ENCODE measurements around the gene KPNB1. TPM values are rescaled to one million over a fixed set of nuclear protein-coding genes. Genes with fewer than 3 reads are reported as not detected.

Gene KPNB1
- total RNA-seq, 1 experiment from 2014 or later: 482 TPM

DNA sequence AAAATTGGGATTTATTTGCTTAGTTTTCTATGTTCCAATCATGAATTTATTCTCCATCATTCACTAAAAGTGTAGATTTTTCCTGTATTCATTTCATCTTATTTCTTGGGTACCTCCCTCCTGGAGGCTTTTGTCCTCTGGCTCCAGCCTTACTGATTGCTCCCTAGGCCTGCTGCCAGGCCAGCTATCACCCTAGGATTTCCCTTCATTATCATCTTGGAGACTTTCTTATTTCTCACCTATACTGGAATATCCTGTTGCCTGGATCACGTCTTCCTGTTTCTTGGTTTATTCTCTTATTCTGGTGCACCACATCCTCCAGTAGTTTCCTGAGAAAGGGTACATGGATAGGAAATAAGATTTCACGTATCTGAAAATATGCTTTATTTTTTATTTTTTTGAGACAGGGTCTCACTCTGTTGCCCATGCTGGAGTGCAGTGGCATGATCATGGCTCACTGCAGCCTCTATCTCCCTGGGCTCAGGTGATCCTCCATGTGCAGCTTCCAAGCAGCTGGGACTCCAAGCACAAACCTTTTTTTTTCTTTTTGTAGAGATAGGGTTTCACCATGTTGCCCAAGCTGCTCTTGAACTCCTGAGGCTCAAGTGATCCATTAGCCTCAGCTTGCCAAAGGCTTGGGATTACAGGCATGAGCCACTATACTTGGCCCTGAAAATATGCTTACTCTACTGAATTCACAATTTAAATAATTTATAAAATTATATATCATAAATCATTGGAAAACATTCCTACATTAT is 13.3 kb upstream of the KPNB1 start:
- no peak for DNase-seq (ENCODE audit: low read depth)

DNA sequence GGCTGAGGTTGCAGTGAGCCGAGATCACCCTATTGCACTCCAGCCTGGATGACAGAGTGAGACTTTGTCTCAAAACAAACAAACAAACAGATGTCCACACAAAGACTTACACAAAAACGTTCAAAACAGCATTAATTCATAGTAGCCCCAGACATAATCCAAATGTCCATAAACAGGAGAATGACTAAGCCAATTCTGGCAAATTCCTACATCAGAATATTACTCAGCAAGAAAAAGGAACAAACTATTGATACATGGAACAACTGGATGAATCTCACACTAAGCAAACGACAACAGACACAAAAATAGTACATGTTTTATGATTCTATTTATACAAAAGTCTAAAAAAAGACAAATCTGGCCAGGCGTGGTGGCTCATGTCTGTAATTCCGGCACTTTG is 10.8 kb upstream of the KPNB1 start:
- no peak for DNase-seq (ENCODE audit: low read depth)

DNA sequence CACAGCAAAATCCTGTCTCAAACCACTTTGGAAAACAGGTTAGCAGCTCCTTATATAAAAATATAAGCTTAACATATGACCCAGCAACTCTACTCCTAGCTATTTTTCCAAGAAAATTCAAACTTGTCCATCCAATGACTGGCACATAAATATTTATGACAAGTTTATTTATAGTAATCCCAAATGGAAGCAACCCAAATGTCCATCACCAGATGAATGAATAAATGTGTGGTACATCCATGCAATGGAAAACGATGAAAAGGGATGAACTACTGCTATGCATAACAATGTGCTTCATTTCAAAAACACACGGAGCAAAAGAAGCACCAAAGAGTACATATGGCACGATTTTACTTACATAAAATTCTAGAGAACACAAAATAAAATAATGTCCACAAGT is 9.6 kb upstream of the KPNB1 start:
- no peak for DNase-seq (ENCODE audit: low read depth)

DNA sequence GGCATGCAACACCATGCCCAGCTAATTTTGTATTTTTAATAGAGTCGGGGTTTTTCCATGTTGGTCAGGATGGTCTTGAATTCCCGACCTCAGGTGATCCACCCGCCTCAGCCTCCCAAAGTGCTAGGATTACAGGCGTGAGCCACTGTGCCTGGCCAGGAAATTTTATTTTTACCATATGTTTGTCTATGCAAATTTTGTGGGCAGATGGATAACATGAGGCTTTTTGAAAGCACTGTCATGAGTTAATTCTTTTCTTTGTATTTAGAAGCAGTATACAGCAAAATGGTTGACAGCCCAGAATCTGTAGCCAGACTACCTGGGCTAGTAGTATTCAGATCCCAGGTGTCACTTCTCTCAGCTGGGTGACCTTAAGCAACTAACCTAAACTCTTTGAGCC is 8.5 kb upstream of the KPNB1 start:
- no peak for DNase-seq (ENCODE audit: low read depth)

DNA sequence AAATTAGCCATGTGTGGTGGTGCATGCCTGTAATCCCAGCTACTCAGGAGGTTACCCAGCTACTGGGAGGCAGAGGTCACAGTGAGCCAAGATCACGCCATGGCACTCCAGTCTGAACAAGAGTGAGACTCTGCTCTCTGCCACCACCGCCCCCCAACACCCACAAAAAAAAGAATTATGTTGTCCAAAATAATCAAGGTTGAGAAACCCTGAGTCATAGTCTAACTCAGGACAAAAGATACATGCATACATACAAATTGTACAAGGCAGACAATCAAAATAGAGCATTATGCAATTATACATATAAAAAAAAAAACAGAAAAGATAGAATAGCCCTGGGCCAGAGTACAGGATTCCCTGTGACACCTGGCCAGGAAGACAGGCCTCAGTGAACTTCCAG is 6.6 kb upstream of the KPNB1 start:
- DNase-seq (ENCODE audit: low read depth): no peak

DNA sequence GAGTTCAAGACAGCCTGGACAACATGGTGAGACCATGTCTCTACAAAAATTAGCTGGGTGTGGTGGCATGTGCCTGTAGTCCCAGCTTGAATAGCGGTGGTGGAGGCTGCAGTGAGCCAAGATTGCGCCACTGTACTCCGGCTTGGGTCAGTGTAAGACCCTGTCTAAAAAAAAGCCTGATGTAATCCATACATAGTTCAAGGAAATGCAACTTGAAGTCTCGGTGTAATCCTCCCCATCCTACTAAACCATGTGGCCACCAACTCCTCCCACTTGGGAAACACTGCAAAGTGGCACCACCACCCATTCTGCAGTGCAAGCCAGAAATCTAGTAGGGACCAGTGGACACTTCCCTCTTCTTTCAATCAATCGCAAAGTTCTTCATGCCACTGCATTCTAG is 5.4 kb upstream of the KPNB1 start:
- DNase-seq (ENCODE audit: low read depth): no peak

DNA sequence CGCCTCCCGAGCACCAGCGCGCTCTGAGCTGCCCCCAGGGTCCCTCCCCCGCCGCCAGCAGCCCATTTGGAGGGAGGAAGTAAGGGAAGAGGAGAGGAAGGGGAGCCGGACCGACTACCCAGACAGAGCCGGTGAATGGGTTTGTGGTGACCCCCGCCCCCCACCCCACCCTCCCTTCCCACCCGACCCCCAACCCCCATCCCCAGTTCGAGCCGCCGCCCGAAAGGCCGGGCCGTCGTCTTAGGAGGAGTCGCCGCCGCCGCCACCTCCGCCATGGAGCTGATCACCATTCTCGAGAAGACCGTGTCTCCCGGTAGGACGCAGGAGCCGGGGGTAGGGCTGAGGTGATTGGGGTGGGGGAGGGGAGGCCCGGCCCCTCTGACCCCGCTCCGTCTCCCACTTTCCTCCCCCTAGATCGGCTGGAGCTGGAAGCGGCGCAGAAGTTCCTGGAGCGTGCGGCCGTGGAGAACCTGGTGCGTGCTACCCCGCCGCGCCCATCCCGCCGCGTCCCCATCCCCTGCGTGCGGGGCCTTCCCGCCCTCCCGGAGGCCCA is 329 bp downstream of the KPNB1 start:
- DNase-seq (ENCODE audit: low read depth): no peak

DNA sequence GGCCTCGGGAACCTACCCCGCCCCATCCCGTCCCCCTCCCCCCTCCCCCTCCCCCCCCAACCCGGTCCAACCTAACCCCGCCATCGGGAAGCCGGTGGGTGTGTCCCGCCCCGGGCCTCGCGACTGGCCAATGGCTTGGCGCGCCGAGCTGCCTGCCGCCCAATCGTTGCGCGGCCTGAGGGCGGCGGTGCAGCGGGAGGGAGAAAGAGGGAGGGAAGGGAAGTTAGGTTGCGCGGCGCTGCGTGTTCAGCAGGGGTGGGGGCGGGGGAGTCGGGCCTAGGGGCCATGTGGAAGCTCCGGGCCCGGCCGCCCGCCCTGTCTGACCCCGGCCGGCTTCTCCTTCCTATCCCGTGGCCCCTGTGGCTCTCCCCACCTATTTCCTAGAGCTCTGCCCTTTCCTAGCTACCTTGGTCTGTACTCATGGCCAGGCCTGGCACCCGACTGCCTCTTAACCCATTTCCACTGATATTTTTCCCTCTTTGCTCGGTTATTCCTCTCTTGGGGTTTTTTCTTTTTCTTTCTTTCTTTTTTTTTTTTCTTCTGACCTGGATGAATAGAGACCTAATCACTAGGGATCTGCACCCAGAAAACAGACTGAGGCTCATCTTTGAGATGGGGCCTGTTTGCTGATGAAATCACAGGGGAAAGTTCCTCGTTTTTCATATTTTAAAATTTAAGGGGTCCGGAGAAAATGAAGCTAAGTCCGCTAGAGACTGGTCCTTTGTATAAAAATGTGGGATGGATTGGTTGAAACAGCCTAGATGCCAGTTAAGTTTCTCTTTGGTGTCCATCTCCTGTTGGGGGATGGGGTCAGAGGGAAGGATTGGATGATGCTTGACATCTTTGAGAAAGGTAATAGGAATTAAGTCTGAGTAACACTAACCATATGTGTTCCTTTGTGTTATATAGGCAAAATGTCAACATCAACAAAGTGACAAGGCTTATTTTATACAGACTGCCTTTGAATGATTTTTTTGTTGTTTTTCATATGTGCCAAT is 1.1 kb downstream of the KPNB1 start:
- peak; percentile 95 for DNase-seq (ENCODE audit: low read depth)

DNA sequence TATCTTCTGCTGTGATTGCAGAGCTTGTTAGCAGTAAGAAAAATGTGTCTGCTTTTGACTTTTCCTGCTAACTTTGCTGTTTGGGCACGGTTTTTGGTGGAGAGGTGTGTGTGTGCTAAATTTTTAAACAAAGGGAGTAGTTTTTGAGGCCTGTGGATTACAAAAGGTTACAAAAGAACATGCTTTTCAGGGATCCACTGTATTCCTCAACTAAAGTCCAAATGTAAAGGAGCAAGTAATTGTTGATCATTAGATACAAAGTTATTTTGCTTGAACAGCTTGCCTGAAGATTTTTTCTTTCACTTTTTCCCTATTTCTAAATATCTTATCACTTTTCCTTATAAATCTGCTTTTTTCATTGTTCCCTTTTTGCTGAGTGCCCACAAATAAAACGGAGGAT is 2.0 kb downstream of the KPNB1 start:
- no peak for DNase-seq (ENCODE audit: low read depth)

DNA sequence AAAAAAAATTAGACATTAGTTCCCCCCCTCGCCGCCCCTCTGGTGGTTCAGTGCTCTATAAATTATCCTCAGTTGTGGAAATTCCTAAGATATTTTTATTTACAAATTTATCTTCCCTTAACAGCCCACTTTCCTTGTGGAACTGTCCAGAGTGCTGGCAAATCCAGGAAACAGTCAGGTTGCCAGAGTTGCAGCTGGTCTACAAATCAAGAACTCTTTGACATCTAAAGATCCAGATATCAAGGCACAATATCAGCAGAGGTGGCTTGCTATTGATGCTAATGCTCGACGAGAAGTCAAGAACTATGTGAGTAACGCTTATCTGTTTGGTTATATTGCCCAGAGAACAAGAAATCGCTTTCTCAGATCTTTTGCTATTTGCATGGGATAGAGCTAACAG is 2.9 kb downstream of the KPNB1 start:
- DNase-seq (ENCODE audit: low read depth): no peak

DNA sequence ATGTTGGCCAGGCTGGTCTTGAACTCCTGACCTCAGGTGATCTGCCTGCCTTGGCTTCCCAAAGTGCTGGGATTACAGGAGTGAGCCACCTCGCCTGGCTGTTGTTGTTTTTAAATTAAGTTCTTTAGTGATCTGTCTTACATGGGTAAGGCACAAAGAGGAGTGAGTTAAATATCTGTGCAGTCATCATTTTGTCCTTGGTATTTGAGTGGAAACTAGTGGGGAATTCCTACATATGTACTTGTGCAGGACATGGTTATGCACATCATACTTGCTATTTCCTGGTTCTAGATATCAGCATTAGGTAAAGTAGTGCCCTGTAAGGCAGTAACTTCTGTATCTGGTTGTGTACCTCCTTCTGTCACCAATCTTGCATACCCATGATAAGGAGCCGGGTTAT is 3.7 kb downstream of the KPNB1 start:
- no peak for DNase-seq (ENCODE audit: low read depth)

DNA sequence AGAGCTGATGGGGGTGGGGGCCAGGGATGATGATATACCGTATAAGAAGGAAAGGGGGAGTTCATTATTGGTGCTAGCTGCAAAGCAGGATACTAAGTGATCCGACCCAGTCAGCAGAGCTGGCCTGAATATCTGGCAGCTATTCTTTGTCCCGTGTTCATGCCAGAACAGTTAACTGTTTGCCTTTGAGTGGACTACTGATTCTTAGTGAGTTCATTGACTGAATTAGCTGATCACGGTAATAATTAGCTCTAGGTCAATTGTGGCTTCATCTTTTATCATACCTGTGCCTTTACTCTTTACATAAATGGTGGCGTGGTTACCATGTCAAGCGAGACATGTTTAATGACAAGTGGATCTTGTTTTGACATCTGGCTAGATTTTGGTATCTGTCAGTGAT is 5.3 kb downstream of the KPNB1 start:
- DNase-seq (ENCODE audit: low read depth): no peak

DNA sequence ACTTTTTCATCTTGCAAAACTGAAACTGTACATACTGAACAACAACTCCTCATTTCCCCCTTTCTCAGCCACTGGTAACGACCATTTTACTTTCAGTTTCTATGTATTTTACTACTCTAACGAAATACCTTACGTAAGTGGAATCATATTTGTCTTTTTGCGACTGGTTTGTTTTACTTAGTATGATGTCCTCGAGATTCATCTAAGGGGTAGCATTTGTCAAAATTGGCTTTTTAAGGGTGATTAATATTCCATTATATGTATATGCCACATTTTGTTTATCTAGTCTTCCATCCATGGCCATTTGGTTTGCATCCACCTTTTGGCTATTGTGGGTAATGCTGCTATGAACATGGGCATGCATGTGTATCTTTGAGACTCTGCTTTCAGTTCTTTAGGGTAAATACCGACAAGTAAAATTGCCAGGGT is 10.4 kb downstream of the KPNB1 start:
- no peak for DNase-seq (ENCODE audit: low read depth)

DNA sequence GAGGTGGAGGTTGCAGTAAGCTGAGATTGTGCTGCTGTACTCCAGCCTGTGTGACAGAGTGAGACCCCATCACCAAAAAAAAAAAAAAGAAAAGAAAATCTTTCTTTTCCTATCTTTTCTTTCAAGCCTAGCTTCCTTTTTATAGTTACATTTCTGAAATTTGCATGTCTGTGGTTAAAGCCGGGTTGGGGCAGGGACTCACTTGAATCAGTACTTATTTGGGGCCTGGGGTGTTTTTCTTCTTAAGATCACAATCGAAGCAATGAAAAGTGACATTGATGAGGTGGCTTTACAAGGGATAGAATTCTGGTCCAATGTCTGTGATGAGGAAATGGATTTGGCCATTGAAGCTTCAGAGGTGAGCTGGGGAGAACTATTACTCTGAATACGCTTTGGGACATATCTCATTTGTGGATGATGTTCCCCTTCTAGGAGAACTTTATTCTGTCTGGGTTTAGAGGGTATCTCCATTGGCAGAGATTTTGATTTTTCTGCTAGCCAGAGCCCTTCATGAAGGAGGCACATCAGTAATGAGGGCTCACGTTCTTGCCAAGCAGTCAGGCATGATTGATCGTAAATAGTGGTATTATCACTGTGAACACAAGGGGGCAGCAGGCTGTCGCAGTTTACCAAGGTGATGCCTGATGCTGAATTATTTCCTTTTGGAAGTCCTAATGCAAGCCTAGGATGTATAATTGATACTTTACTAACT is 14.3 kb downstream of the KPNB1 start:
- peak; percentile 50 for DNase-seq (ENCODE audit: low read depth)

DNA sequence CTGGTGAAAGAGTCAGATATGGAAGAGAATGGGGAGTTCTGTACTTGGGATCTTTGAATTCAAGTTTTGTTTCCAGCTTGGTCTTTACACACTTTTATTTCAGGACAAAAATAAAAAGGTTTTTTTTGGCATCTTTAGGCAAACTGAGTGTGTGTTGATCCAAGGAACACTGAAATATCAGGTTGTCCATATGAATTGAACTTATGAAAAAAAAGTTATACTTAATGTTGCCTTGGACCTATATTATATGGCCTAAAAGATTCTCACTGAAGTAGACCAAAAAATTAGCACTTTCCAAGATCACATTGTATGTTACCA is 14.9 kb downstream of the KPNB1 start:
- DNase-seq (ENCODE audit: low read depth): no peak

DNA sequence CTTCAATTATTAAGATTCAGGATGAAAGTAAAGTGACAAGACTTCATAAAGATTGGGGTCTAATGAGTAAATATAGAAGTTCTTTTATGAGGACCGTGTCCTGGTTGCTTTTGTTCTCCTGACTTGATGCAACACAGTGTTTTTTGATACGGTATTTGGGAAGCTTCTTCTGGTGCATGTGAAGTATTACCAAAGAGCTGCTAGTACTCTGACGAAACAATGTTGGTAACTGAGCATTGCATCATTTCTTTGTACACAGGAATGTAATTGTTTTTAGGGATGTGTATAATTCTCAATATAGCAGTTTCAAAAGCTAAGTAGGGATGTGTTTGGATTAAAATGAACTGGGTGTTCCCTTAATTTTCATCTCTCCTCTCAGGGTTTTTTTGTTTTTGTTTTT is 15.9 kb downstream of the KPNB1 start:
- DNase-seq (ENCODE audit: low read depth): no peak

DNA sequence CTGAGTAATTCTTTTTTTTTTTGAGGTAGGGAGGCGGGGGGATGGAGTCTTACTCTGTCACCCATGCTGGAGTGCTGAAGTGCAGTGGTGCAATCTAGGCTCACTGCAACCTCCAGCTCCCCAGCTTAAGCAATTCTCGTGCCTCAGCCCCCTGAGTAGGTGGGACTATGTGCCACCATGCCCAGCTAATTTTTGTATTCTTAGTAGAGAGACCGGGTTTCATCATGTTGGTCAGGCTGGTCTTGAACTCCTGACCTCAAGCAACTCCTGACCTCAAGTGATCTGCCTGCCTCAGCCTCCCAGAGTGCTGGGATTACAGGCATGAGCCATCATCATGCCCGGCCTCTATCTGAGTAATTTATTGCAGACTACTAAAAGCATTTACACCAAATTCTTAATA is 19.4 kb downstream of the KPNB1 start:
- no peak for DNase-seq (ENCODE audit: low read depth)

DNA sequence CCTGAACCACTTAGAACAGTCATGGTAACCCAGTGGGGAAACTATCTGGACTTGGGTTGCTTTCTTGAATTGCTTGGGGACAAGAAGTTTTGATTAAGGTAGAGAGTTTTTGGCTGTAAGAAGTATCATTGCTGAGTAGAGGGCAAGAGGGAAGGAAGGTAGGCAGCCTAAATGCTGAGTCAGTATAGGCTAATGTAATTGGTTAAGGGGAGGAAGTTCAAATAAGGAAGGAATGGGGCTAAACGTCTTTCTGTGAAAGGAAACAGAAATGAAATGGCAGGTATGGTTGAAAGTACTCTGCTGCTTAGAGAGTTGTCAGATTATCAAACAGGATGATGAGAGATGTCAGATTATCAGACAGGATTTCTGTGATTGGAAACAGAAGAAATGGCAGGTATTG is 20.3 kb downstream of the KPNB1 start:
- DNase-seq (ENCODE audit: low read depth): no peak

DNA sequence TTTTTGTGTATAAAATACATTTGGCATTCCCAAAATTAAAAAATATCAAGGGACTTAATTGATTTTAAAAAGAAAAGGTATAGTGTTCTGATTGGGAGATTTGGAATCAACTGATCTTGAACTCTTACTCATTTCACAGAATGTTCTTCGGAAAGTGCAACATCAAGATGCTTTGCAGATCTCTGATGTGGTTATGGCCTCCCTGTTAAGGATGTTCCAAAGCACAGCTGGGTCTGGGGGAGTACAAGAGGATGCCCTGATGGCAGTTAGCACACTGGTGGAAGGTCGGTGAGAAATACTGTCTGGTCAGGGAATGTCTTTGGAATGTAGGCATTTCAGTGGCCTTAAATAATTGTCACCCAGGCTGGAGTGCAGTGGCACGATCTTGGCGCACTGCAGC is 24.8 kb downstream of the KPNB1 start:
- DNase-seq (ENCODE audit: low read depth): no peak

DNA sequence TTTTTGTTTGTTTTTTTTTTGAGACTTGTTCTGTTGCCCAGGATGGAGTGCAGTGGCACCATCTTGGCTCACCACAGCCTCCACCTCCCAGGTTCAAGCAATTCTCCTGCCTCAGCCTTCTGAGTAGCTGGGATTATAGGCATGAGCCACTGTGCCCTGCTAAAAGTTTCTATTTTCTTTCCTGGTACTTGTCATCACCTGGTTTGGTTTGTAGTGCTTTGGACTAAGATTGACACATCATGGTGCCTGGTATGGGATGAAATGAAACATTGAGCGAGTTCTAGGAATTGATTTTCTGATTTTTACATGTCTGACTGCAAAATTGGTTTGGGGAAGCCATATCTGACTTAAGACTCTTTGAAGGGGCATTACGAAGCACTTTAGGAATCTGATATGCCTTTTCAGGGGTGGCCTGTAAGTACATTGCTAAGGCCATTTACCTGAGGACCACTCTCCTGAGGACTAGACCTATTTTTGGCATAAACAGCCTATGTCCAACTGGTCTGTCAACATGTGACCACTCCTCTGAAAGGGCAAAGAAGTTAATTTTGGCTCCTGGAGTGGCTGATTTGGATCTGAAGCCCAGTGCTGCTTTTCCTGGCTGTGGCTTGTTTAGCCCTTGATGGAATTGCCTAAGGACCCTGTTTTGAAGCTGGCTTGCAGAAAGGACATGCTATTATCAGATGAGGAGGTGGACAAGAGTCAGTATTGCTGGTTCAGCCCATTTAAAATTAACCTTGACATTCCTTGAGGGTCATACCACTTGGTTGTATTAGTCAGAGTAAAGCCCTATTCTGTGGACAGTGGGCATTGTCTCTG is 25.9 kb downstream of the KPNB1 start:
- no peak for DNase-seq (ENCODE audit: low read depth)

DNA sequence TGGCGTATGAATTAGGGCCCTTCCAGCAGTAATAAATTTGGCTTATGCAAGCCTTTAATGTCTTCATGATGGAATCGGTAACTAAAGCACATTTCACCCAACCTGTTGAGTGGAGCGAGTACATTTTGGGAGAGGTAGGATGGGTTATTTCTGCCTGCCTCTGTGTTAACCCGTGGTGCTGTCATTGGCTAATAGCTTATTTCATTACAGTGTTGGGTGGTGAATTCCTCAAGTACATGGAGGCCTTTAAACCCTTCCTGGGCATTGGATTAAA is 26.4 kb downstream of the KPNB1 start:
- no peak for DNase-seq (ENCODE audit: low read depth)

All from HT1080 (cell line).